Measurements from ENCODE around the gene RASA2. TPM values are rescaled to one million over a fixed set of nuclear protein-coding genes. Genes with fewer than 3 reads are reported as not detected.

The RASA2 gene
- total RNA-seq, 1 experiment from 2014 or later: 14.5 TPM

GRCh38 chr3:141600331-141600730 is 113.5 kb downstream of the RASA2 start:
- Histone ChIP-seq H3K4me1 (ENCODE audit: control insufficient read depth, insufficient read depth, low read length) (no peaks in the 10 kb centered on the region), H3K27me3 (ENCODE audit: control insufficient read depth, insufficient read depth, low read length) (no peaks in the 10 kb centered on the region), H3K9me3 (ENCODE audit: control insufficient read depth, insufficient read depth, low read depth, low read length) (peaks cover 4% of the 10 kb centered on the region; the same call in 1 of the 2 replicates), H3K36me3 (ENCODE audit: control insufficient read depth, insufficient read depth, low read length) (peaks cover 2% of the 10 kb centered on the region; the same call in 1 of the 2 replicates), H3K27ac (ENCODE audit: low read length) (no peak overlapping the region), H3K4me3 (ENCODE audit: low read depth in 2 of 2, low read length in 2 of 2) (no peak overlapping the region)
- ATAC-seq (no peak), DNase-seq (ENCODE audit: low read depth, low spot score) (no peak)
- ChIA-PET POLR2A (interaction anchor here (0.6 kb wide), 1 partner anchor 9 kb away, joined by 3 read pairs; no protein-coding TSS in a partner anchor), CTCF (no interaction called here)
- intact Hi-C loops (cut with micrococcal nuclease; ENCODE audit: unreplicated experiment) (no loop called here), in situ Hi-C loops (cut with HindIII; ENCODE audit: low pct_unique_long_range_greater_than_20kb, low sequenced_read_pairs) (no loop called here)
- TF ChIP-seq, protein P1, sequence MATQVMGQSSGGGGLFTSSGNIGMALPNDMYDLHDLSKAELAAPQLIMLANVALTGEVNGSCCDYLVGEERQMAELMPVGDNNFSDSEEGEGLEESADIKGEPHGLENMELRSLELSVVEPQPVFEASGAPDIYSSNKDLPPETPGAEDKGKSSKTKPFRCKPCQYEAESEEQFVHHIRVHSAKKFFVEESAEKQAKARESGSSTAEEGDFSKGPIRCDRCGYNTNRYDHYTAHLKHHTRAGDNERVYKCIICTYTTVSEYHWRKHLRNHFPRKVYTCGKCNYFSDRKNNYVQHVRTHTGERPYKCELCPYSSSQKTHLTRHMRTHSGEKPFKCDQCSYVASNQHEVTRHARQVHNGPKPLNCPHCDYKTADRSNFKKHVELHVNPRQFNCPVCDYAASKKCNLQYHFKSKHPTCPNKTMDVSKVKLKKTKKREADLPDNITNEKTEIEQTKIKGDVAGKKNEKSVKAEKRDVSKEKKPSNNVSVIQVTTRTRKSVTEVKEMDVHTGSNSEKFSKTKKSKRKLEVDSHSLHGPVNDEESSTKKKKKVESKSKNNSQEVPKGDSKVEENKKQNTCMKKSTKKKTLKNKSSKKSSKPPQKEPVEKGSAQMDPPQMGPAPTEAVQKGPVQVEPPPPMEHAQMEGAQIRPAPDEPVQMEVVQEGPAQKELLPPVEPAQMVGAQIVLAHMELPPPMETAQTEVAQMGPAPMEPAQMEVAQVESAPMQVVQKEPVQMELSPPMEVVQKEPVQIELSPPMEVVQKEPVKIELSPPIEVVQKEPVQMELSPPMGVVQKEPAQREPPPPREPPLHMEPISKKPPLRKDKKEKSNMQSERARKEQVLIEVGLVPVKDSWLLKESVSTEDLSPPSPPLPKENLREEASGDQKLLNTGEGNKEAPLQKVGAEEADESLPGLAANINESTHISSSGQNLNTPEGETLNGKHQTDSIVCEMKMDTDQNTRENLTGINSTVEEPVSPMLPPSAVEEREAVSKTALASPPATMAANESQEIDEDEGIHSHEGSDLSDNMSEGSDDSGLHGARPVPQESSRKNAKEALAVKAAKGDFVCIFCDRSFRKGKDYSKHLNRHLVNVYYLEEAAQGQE (IDR thresholded peaks at IDR 0.05; ENCODE audit: insufficient read depth in 1 of 2, low read depth in 2 of 2, low read length in 1 of 2): no peak
- TF ChIP-seq, protein P2, sequence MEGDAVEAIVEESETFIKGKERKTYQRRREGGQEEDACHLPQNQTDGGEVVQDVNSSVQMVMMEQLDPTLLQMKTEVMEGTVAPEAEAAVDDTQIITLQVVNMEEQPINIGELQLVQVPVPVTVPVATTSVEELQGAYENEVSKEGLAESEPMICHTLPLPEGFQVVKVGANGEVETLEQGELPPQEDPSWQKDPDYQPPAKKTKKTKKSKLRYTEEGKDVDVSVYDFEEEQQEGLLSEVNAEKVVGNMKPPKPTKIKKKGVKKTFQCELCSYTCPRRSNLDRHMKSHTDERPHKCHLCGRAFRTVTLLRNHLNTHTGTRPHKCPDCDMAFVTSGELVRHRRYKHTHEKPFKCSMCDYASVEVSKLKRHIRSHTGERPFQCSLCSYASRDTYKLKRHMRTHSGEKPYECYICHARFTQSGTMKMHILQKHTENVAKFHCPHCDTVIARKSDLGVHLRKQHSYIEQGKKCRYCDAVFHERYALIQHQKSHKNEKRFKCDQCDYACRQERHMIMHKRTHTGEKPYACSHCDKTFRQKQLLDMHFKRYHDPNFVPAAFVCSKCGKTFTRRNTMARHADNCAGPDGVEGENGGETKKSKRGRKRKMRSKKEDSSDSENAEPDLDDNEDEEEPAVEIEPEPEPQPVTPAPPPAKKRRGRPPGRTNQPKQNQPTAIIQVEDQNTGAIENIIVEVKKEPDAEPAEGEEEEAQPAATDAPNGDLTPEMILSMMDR (IDR thresholded peaks at IDR 0.05): no peak
- no peak for TF ChIP-seq SIN3A (IDR thresholded peaks at IDR 0.05; ENCODE audit: borderline replicate concordance, insufficient read depth, low read depth, low read length)
- no peak for TF ChIP-seq TCF7L2 (IDR thresholded peaks at IDR 0.05; ENCODE audit: low read depth, low read length)
- TF ChIP-seq POLR2AphosphoS5 (IDR thresholded peaks at IDR 0.05; ENCODE audit: low read depth, low read length): no peak
- BruUV-seq (replicated peaks): no TSS peak

- no peak overlapping the region for H3K4me3 ChIP-seq (ENCODE audit: low read depth in 2 of 2, low read length in 2 of 2)
- no peaks in the 10 kb centered on the region for H3K36me3 ChIP-seq (ENCODE audit: control insufficient read depth, insufficient read depth, low read length)
- in situ Hi-C loops (cut with HindIII; ENCODE audit: low pct_unique_long_range_greater_than_20kb, low sequenced_read_pairs) (no loop called here), intact Hi-C loops (cut with micrococcal nuclease; ENCODE audit: unreplicated experiment) (no loop called here)
- TF ChIP-seq, protein P2 (IDR thresholded peaks at IDR 0.05): no peak
- TF ChIP-seq TCF7L2 (IDR thresholded peaks at IDR 0.05; ENCODE audit: low read depth, low read length) (no peak), POLR2AphosphoS5 (IDR thresholded peaks at IDR 0.05; ENCODE audit: low read depth, low read length) (no peak), SIN3A (IDR thresholded peaks at IDR 0.05; ENCODE audit: borderline replicate concordance, insufficient read depth, low read depth, low read length) (no peak)
- TF ChIP-seq, protein P1 (IDR thresholded peaks at IDR 0.05; ENCODE audit: insufficient read depth in 1 of 2, low read depth in 2 of 2, low read length in 1 of 2): no peak
- BruUV-seq (replicated peaks): no TSS peak
- POLR2A ChIA-PET: no interaction called here
- H3K27me3 ChIP-seq (ENCODE audit: control insufficient read depth, insufficient read depth, low read length): no peaks in the 10 kb centered on the region
- DNase-seq (ENCODE audit: low read depth, low spot score): no peak
- no peaks in the 10 kb centered on the region for H3K4me1 ChIP-seq (ENCODE audit: control insufficient read depth, insufficient read depth, low read length)
- no peak for ATAC-seq
- no peak overlapping the region for H3K27ac ChIP-seq (ENCODE audit: low read length)
- CTCF ChIA-PET: no interaction called here
- H3K9me3 ChIP-seq (ENCODE audit: control insufficient read depth, insufficient read depth, low read depth, low read length): peaks cover 4% of the 10 kb centered on the region; the same call in 1 of the 2 replicates
Measured at GRCh38 chr3:141602706-141603105, 115.9 kb downstream of the RASA2 start.
